Skin of body (tissue), 2 donors: Measurements from ENCODE around the gene ARF4. TPM values are rescaled to one million over a fixed set of nuclear protein-coding genes. Genes with fewer than 3 reads are reported as not detected.

Source experiments
- DNase-seq: peaks from one replicate; lab custom pipeline; 2025; lab: John Stamatoyannopoulos, UW
- total RNA-seq: library from RNA; depleted of rRNA; stranded (reverse); fragments of >200 nt; gene quantifications from one replicate; pipeline ENCODE4 v1.2.3, GENCODE V29; 2014

The ARF4 gene
- total RNA-seq, 1 donor from 2014 or later, result 135 TPM

DNA sequence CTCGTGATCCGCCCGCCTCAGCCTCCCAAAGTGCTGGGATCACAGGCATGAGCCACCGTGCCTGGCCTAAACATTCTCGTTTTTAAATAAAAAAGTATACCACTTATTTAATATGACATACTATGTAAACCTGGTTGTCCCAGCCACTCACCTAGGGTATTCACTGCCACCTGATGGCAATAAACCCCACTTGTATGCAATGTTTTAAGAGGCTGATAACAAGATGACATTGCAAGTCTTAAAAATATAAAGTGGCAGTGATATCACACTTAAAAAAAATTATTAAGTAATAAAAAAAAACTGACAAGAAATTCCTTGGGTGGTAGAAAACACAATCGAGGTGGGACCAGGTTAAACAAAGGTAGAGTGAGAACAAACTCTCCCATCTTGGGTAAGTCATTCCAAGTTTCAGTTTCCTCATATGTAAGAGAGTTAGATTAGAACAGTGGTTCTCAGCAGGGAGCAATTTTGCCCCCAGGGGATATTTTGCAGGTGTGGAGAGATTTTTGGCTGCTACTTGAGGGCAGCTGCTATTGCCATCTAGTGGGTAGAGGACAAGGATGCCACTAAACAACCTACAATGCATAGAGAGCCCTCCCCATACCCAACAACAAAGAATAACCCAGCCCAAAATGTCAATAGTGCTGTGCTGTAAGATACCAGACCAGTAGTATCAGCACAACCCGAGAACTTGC is 14.5 kb downstream of the ARF4 start:
- DNase-seq, result no peak

DNA sequence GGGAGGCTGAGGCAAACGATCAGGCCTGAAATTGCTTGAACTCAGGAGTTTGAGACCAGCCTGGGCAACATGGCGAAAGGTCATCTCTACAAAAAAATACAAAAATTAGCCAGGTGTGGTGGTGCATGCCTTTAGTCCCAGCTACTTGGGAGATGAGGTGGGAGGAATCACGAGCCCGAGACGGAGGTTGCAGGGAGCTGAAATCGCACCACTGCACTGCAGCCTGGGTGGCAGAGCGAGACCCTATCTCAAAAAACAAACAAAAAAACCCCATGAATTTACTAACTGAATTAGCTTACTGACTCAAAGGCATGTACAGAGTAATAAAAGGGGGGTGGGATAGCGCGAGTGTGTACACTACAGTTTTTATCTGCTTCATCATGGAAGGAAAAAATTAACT is 19.3 kb downstream of the ARF4 start:
- no peak for DNase-seq

DNA sequence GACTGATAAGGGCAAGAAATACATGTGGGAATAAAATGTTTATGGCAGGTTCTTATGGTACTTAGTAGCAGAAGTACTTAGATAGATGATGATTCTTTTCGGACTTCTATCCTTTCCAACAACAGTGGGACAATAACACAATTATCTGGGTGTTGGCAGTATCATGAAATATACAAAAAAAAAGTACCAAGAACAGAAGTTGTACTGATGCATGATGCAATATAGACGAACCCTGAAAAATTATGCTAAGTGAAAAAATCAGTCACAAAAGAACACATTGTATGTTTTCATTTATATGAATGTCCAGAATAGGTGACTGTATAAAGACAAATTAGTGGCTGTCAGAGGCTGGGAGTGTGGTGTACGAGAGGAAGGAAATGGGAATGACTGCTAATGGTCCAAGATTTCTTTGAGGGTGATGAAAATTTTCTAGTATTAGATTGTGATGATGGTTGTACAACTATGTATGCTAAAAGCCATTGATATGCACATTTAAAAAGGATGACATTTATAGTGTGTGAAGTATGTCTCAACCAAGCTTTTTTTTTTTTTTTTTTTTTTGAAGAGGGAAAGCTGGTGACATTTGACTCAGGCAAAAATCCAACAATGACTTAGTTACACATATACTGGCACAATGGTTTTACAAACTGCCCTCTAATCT is 21.0 kb downstream of the ARF4 start:
- no peak for DNase-seq

DNA sequence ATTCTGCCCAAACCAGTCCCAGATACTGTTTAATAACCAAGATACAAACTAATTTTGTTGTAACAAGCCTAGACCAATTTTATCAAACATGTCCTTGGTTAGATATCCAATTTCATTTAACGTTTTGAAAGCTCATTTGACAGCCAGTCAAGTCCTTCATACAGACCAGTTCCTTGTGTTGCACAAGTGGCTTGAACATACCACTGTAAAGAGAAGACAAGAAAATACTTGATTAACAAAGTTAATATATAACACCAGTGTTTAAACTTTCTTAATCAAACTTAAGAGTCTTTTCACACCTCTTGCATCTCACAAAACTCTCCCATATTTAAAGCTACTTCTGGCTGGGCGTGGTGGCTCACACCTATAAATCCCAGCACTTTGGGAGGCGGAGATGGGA is 25.0 kb downstream of the ARF4 start:
- DNase-seq, result no peak

DNA sequence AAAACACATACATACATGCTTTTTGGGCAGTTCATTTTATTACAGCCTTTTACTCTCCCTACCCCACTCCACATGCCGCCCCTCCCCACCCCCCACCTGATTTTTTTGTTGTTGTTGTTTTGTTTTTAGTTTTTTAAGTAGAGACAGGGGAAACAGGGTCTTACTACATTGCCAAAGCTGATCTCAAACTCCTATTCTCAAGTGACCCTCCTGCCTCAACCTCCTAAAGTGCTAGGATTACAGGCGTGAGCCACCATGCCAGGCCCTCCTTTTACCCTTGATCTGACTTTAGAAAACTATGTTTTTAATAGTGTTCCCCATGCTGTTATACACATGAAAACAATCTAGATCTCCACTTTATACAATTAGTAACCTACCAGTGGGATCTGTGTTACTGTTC is 26.3 kb downstream of the ARF4 start:
- no peak for DNase-seq

DNA sequence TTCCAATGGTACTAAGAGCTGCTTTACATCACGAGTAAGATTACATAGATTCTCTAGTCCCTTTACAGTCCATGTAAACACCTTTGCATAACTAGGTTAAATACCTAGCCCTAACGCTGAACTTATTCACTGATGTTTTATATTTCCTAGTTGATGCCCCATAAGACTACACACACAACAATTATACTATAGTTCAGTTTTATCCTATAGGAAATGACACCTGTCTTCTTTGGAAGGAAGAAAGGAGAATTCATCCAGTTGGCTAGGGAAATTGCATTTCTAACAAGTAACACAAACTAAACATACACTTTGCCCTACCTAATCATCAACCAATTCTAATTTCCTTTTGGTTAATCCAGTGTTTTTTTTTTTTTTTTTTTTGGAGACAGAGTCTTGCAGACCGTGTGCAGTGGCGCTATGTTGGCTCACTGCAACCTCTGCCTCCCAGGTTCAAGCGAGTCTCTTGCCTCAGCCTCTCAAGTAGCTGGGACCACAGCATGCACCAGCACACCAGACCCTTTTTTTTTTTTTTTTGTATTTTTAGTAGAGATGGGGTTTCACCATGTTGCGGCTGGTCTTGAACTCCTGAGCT is 27.2 kb downstream of the ARF4 start:
- DNase-seq, result no peak

DNA sequence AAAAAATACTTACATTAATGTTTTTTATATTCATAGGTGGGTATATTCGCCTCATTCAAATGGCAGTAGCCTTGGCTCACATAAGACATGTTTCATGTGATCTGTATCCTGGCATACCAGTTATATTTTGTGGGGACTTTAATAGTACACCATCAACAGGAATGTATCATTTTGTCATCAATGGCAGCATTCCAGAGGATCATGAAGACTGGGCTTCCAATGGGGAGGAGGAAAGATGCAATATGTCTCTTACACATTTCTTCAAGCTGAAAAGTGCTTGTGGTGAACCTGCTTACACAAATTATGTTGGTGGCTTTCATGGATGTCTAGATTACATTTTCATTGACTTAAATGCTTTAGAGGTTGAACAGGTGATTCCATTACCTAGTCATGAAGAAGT is 37.6 kb downstream of the ARF4 start:
- DNase-seq, result no peak

DNA sequence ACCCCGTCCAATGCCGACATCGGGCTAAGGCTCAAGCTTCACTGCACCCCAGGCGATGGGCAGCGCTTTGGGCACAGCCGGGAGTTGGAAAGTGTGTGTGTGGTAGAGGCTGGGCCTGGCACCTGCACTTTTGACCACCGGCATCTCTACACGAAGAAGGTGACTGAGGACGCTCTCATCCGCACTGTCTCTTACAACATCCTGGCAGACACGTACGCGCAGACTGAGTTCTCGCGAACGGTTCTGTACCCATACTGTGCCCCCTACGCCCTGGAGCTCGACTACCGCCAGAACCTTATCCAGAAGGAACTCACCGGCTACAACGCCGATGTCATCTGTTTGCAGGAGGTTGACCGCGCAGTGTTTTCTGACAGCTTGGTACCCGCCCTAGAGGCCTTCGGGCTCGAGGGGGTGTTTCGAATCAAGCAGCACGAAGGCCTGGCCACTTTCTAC is 40.0 kb downstream of the ARF4 start:
- no peak for DNase-seq

DNA sequence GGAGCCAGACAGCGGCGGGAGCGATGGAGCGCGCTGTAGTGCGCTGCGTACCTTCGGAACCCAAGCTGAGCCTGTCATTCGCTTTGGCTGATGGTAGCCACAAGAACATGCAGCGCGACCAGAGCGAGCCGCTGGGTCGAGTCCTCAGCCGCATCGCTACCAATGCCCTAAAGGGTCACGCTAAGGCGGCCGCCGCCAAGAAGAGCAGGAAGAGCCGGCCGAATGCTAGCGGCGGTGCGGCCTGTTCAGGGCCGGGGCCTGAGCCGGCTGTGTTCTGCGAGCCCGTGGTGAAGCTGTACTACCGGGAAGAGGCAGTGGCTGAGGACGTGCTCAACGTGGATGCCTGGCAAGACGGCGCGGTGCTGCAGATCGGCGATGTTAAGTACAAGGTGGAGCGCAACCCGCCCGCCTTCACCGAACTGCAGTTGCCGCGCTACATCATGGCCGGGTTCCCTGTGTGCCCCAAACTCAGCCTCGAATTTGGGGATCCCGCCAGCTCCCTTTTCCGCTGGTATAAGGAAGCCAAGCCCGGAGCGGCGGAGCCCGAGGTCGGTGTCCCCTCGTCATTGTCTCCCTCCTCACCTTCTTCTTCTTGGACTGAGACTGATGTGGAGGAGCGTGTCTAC is 40.6 kb downstream of the ARF4 start:
- DNase-seq, result no peak

DNA sequence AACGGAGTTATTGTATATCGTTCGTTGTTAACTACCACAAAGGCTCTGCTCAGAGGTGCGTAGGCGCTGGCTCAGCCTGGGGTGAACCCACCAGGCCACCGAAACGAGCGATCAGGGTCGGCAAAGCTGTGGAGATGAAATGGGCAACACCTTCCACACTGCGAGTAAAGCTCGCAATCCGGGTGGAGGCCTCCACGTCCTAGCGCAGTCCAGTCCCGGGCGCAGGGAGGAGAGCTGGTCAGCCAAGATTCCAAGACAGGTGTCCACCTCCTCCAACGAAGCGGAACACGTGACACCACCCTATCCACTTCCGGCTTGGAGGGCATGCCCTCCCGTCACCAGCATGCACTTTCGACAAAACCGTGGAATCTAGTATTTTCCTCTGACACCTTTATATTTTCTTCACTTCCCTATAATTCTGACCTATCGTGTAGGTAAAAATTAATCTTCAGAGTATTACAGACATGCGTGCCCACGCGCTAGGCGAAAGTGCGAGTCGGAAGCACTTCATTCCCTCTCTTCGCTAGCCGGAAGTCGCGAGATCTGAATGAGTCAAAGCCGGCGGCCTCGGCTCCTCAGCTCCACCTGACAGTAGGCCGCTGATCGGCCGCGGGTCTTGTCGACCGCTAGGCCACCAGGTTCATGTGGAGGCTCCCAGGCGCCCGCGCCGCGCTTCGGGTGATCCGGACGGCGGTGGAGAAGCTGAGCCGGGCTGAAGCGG is 41.2 kb downstream of the ARF4 start, which contains the start of gene PDE12:
PDE12 (plus strand) TSS at position 537 of the 721 bp plus-strand sequence; CDS start at position 643, 106 bp downstream.
- DNase-seq, result peak; percentile 79

DNA sequence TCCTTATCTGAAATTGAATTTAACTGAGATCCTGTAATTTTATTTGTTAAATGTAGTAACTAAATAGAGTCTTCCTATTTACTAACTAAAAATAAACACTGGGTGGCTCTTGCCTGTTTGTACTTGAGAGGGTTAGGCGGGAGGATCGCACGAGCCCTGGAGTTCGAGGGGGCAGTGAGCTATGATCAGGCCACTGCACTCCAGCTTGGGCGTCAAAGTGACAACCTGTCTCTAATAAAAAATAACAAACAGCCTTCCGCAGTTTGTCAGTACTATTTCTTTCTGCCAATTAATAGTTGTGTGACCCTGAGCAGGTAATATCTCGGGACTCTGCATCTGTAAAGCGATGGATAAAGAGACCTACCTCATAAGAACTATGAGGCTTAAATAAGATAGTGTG is 41.8 kb downstream of the ARF4 start:
- no peak for DNase-seq

DNA sequence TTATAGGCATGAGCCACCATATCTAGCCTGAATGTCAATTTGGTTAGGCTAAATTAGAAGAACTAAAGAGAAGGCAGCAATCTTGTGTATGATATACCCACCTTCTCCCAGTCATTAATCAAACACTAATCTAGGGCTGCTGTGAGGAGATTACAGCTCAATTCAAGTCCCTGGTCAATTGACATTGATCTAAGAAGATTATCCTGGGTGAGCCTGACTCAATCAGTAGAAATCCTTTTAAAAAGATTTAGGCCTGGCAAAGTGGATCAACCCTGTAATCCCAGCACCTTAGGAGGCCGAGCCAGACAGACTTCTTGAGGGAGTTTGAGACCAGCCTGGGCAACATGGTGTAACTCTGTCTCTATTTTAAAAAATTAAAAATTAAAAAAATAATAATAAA is 50.5 kb downstream of the ARF4 start:
- no peak for DNase-seq

DNA sequence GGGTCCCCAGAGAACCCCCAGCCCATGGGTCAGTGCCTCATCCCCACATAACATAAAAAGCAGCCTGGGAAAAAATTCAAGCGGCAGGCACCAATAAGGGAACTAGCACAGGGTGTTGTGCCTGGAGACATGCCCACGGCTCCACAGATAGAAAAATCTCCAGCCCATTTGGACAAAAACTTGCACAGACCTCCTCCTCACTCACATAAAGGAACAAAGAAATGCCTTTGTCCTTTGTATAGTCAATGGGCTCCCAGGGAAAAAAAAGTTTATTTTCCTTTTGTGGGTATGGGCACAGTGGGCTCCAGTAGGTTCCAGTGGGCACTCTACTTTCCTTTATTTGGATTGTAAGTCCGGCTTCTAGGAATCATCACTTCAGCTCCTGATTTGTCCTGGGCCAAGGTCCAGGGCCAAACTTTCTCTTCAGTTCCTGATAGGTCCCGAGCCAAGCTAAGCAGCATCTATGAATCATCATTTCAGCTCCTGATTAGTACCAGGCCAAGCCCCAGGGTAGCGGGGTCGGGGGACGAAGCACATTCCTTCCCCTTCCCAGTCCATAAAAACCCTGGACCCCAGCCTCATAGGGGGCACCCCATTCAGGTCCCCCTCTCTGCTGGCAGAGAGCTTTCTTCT is 51.4 kb downstream of the ARF4 start:
- DNase-seq, result no peak

DNA sequence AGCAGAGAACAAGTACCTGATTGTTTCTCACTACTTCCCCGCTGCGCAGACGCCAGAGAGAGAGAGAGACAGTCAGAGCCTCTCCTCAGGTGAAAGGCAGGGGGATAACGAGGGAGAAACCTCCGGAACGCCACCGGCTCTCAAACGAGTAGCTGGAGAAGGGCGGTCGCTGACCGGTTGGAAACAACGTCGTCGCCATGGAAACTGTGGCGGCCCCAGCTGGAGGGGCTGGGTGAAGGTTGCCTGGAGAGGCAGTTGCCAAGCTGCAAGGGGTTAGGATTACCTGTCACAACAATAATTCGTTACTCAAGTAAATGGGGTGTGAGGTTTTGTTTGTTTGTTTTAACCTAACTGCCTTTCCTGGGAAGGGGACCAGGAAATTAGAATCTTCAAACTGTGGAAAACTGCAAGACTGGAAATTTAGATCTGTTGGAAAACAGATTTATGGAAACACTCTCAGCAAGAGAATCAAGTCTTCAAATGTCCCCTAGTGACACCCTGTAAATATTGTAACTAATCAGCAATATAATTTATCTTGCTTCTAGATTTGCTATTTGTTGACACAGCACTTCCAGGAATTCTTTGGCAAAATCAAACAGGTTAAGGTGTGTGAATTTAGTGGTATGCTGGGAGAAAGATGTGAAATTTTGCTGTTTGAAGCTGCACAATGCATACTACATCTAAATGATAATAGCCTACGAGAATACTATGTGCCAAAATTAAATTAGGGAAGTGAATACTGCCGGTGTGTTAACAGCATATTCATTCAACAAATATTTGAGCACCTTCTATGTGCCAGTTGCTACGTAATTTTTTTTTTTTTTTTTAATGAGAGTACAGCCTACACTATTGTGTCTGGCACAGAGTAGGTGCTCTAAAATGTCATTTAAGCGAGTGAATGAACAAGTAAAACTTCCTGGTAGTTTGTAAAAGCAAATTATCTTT is 52.7 kb downstream of the ARF4 start, which contains the start of gene DNAH12:
DNAH12 (minus strand) TSS at position 164 of the 945 bp plus-strand sequence. CDS start 1,474 bp downstream, outside the sequence.
- DNase-seq, result no peak

DNA sequence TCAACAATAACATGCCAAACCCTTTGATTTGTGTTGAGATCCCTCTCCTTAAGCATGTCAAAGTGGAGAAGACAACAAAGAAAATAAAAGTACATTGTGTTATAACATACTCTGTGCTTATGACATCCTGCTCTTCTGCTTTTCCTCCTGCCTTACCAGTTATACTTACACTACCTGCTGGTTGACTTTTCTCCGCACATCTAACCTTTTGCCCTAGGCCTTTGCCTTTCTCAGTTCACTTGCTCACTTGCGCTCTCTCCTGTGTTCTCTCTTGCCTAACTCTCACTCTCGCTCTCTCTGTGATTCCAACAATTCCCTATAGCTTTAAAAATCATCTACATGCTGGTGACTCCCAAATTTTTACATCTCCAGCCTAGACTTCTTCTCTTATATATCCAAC is 58.7 kb downstream of the ARF4 start:
- DNase-seq, result no peak

DNA sequence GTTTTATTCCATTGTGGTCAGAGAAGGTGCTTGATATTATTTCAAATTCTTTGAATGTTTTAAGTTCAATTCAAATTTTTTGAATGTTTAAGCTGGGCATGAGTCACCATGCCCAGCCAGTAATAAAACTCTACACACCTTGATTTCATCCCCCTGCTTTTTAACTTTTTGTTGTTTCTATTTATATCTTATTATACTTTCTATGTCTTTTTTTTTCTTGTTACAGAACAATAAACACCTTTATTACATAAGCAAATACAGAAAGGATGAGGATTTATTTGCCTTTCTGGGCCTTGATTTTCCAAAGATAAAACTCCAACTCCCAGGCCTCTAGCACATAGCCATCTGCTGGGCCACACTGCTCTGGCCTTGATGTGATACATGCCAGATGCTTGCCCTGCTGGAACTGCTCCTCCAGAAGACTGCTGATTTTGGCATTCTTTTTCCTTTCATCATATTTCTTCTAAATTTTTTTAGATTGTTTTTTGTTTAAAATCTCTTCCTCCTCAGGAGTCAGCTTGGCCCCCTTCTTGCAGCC is 67.0 kb downstream of the ARF4 start:
- DNase-seq, result no peak
